ES-I3 (cell line): ENCODE measurements around the gene CAMTA2.
A peak's percentile ranks its signal among the peaks of the same experiment; 100 is the strongest.

Experiments used
- H3K36me3 ChIP-seq: 2 replicates; pipeline ENCODE4 v1.6.1; 2013; ENCODE audit warnings: mild to moderate bottlenecking, low read length, control low read depth, moderate library complexity; ENCODE audit not compliant: insufficient read depth
- H3K4me1 ChIP-seq: 2 replicates; pipeline ENCODE4 v1.6.1; 2013; ENCODE audit warnings: mild to moderate bottlenecking, control low read depth, low read length; ENCODE audit not compliant: insufficient read depth
- H3K9ac ChIP-seq: 2 replicates; pipeline ENCODE4 v1.6.1; 2013; ENCODE audit warnings: low read depth, mild to moderate bottlenecking, low read length, moderate library complexity
- H3K9me3 ChIP-seq: 2 replicates; pipeline ENCODE4 v1.6.1; 2013; ENCODE audit warnings: mild to moderate bottlenecking, low read length, moderate library complexity; ENCODE audit not compliant: control insufficient read depth, insufficient read depth

The CAMTA2 gene

DNA sequence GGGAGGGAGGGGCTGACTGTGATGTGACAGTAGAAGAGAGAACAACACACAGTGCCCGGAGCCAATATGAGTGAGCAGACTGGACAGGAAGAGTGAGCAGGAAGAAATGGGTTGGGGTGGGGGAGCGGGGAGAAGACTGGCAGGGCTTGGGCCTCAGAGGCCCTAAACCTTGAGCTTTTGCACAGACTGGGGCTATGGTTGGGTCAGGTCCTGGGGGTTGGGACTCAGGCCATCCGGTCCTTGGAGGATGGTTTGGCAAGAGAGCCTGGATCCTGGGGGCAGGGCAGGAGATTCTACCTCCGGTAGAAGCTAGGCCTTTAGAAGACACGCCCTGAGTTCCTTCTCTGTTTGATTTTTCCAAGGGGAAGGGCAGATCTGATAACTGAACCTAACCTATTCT is 1.1 kb downstream of the CAMTA2 start:
- H3K9ac ChIP-seq, result peak overlapping the region; percentile 70
- no peaks in the 10 kb centered on the region; the same call in 1 of the 2 replicates for H3K36me3 ChIP-seq
- no peaks in the 10 kb centered on the region for H3K9me3 ChIP-seq
- H3K4me1 ChIP-seq, result peaks cover 4% of the 10 kb centered on the region; the same call in 1 of the 2 replicates

DNA sequence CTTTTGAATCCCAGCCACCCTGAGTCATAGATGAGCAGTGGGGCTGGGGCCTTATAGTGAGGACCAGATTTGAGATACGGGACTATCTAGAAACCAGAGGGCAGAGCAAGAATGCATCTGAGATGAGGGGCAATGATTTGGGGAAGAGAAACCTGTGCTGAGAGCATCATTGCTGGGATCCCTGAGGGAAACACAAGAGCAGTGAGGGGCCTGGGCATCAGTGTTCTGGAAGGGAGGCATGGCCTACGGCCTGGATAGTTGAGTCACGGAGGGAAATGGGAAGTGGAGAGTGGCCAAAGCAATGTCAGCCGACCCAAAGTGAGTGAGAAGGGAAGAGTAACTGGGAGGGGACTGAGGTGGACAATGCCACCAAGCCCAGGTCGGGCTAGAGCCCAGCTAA is 5.2 kb downstream of the CAMTA2 start:
- peaks cover 5% of the 10 kb centered on the region for H3K4me1 ChIP-seq
- H3K9me3 ChIP-seq, result no peaks in the 10 kb centered on the region
- peaks cover 8% of the 10 kb centered on the region; the same call in 1 of the 2 replicates for H3K36me3 ChIP-seq
- no peak overlapping the region for H3K9ac ChIP-seq

- Histone ChIP-seq H3K4me1 (peaks cover 5% of the 10 kb centered on the region), H3K9ac (no peak overlapping the region), H3K9me3 (no peaks in the 10 kb centered on the region), H3K36me3 (peaks cover 8% of the 10 kb centered on the region; the same call in 1 of the 2 replicates)
Observed at GRCh38 chr17:4980644-4981216, 6.7 kb downstream of the CAMTA2 start.

GRCh38 chr17:4978726-4979125 is 8.7 kb downstream of the CAMTA2 start:
- Histone ChIP-seq H3K9me3 (no peaks in the 10 kb centered on the region), H3K36me3 (peaks cover 8% of the 10 kb centered on the region; the same call in 1 of the 2 replicates), H3K9ac (no peak overlapping the region), H3K4me1 (peaks cover 5% of the 10 kb centered on the region)

DNA sequence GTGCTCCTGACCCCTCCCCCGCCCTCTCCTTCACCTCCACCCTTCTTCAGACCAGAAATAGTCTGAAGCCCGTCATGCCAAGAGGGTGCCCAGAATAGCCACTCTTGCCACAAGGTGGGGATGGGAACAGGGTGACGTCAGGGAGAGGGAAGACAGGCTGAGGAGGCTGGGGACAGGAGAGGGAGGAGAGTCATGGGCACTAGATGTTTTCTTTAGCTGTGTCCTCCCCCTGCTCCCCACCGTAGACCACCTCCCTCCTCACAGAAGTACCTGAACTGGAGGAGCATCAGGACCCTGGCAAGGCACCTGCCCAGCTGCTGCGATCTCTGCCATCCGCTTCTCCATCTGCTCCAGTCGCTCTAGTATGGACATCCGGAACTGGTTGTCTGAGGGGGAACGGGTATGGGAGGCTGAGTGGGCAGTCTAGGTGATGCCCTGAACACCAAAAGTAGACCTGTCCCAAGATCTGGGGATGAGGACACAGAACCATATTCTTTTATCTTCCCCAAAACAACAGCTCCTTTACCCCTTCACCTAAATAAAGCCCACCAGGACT is 13.3 kb downstream of the CAMTA2 start:
- Histone ChIP-seq H3K4me1 (peaks cover 15% of the 10 kb centered on the region), H3K36me3 (peaks cover 13% of the 10 kb centered on the region), H3K9ac (no peak overlapping the region), H3K9me3 (no peaks in the 10 kb centered on the region)

- H3K36me3 ChIP-seq, result peaks cover 12% of the 10 kb centered on the region
- H3K9ac ChIP-seq, result no peak overlapping the region
- H3K9me3 ChIP-seq, result no peaks in the 10 kb centered on the region
- H3K4me1 ChIP-seq, result peaks cover 15% of the 10 kb centered on the region
Observed at GRCh38 chr17:4973256-4974114, 14.0 kb downstream of the CAMTA2 start.

DNA sequence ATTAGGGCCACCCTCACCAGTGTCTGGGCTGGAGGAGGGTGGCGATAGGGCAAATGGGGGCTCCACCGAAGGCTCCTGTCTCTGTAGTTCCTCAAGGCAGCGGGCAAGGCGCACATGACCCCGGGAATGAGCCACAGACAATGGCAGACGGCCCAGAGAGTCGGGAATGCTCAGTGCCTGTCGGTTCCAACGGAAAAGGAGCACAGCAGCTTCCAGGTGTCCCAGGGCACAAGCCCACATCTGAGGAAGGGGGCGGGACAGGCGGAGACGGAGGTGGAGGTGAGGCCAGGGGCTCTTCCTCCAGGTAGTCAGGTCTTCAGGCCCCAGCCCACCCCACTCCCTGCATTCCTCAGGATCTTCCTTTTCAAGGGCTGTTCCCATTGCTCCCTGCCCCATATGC is 14.7 kb downstream of the CAMTA2 start:
- H3K9me3 ChIP-seq, result no peaks in the 10 kb centered on the region
- peaks cover 15% of the 10 kb centered on the region for H3K4me1 ChIP-seq
- H3K9ac ChIP-seq, result no peak overlapping the region
- peaks cover 9% of the 10 kb centered on the region for H3K36me3 ChIP-seq

DNA sequence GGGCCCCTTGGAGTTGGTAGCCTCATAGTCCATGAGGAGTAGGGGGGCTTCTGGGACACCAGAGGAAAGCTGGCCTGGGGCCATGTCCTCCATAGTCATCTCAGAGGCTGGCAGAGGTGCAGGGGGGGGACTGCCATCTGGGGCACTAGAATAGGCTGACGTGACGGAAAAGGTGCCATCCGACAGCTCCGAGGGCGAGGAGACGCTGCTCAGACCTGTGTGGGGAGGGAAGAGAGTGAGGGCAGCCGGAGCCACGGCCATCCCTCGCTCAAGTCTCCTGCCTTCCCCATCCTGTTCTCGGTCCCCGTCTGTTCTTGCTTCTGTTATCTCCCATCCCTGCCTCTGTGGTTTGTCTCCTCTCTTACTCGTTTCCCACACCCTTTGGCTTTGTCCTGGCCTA is 15.2 kb downstream of the CAMTA2 start:
- Histone ChIP-seq H3K9me3 (no peaks in the 10 kb centered on the region), H3K36me3 (peaks cover 5% of the 10 kb centered on the region; the same call in 1 of the 2 replicates), H3K9ac (no peak overlapping the region), H3K4me1 (peaks cover 15% of the 10 kb centered on the region)

DNA sequence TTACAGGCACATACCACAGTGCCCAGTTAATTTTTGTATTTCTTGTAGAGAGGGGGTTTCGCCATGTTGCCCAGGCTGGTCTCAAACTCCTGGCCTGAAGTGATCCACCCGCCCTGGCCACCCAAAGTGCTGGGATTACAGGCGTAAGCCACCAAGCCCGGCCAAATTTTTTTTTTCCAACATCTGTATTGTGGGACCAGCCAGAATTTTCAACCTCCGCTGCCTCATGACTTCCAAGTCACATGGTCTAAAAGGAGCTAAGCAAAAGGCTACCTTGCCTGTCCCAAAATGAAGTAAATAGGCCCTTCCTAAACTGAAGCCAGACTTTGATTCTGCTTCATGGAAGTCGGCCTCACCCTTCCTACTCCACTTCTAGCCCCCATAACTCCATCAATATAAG is 15.6 kb downstream of the CAMTA2 start:
- Histone ChIP-seq H3K9me3 (no peaks in the 10 kb centered on the region), H3K36me3 (peaks cover 5% of the 10 kb centered on the region; the same call in 1 of the 2 replicates), H3K4me1 (peaks cover 15% of the 10 kb centered on the region), H3K9ac (no peak overlapping the region)

DNA sequence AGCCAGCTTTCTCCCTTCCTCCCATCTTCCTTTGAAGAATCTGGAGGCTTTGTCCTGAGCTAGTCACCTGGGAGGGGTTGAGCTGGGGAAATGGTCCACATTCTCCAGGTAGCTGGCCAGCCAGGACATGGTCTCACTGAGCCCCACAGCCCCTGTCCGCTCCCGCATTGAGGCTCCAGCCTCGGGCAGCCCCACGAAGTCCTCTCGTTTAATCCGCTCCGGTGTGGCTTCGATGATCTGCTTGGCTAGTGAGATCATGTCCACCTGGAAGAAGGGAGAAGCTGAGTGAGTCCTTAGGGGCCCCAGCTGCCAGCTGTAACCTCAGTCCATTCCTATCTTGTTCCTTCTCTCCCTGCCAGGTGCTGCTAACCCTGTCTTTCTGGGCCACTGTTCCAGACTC is 17.2 kb downstream of the CAMTA2 start:
- H3K36me3 ChIP-seq, result peaks cover 5% of the 10 kb centered on the region; the same call in 1 of the 2 replicates
- no peak overlapping the region for H3K9ac ChIP-seq
- peaks cover 15% of the 10 kb centered on the region for H3K4me1 ChIP-seq
- H3K9me3 ChIP-seq, result no peaks in the 10 kb centered on the region

DNA sequence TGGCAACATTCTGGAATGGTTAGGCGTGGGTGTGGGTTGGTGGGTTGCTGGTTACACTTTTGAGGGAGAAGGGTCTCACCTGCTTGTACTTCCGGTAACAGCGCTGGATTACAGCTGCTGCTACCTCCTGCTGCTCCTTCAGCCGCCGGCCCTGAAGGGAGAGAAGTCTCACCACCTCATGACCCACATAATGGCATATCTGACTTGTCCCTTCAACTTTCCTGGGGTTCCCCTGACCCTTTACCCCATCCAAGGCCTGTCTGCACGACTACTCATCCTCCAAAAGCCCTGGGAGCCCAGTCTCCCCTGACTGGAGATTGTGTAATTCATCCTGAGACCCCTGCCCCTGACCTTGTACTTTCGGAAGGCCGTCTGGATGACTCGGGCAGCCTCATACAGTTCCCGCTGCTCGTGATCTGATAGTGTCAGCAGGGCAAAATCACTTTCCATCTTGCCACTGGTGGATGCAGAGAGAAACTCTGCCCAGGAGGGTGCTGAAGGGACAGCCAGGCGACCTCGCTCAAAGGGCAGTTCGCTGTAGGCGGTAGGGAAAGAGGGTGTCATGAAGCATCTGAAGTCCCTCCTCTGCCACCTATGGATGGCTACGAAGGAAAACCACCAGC is 17.8 kb downstream of the CAMTA2 start:
- H3K36me3 ChIP-seq, result peaks cover 5% of the 10 kb centered on the region; the same call in 1 of the 2 replicates
- peak overlapping the region; percentile 73 for H3K9ac ChIP-seq
- peaks cover 15% of the 10 kb centered on the region for H3K4me1 ChIP-seq
- H3K9me3 ChIP-seq, result no peaks in the 10 kb centered on the region

- Histone ChIP-seq H3K9me3 (no peaks in the 10 kb centered on the region), H3K36me3 (peaks cover 5% of the 10 kb centered on the region; the same call in 1 of the 2 replicates), H3K4me1 (peaks cover 15% of the 10 kb centered on the region), H3K9ac (peak overlapping the region; percentile 73)
Observed at GRCh38 chr17:4969047-4969550, 18.4 kb downstream of the CAMTA2 start.

DNA sequence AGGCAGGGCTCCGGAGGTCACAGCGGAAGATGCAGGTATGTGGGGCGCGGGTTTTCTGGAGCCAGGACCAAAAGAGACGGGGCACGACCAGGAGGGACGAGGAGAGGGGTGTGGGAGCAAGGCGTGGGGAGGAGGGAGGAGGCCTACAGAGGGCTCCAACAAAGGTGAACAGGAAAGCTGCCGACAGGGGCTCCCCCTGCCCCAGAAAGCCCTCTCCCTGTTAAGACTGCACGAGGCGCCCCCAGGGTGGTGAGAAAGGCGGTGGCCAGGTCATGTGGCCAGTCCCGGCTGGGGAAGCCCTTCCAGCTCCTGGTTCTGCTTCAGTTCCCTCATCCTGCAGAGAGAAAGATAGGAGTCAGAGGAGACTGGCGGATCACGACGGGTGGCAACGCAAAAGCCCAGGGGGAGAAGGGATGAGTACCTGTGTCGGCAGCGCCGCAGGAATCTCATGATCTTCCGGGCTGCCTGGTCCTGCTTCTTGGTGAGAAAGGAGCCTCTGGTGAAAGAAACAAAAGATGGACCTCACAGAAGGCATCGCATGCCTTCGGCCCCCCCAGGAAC is 18.9 kb downstream of the CAMTA2 start:
- H3K9ac ChIP-seq, result peak overlapping the region; percentile 73
- peaks cover 15% of the 10 kb centered on the region for H3K4me1 ChIP-seq
- H3K36me3 ChIP-seq, result peaks cover 5% of the 10 kb centered on the region; the same call in 1 of the 2 replicates
- no peaks in the 10 kb centered on the region for H3K9me3 ChIP-seq
